GM21825 (cell line): ENCODE measurements around the gene SF3B5.
"Not testable (repeated sequence)": the region's sequence is repeated elsewhere in the genome, so short reads cannot be mapped to it uniquely, and the experiment has no call there.

Experiments used
- ATAC-seq: cut with Tn5 transposase; IDR thresholded peaks from one replicate; pipeline ENCODE4 v1.9.1; 2021; ENCODE audit warnings: mild to moderate bottlenecking, moderate library complexity; ENCODE audit not compliant: unreplicated experiment

The SF3B5 gene

GRCh38 chr6:144106206-144106605 lies 10.8 kb upstream of the SF3B5 start:
- ATAC-seq: no peak

GRCh38 chr6:144104898-144105487 lies 9.6 kb upstream of the SF3B5 start:
- ATAC-seq: no peak

DNA sequence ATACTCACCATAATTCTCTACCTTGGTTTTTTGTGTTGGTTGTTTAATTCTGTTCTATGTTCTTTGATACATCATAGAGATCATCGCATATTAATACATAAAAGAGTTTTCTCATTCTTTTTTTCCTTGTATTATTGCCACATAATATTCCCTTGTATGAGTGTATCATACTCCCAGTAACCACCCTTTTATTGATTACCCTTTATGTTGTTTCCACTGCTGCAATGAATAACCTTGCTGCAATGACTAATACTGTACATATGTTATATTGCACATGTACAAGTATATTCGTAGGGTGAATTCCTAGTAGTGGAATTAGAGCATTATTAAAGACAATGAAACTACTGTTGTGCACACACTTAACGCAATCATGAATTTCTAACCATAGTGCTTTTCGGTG lies 9.1 kb upstream of the SF3B5 start:
- no peak for ATAC-seq

GRCh38 chr6:144103026-144103563 lies 7.7 kb upstream of the SF3B5 start:
- no peak for ATAC-seq

DNA sequence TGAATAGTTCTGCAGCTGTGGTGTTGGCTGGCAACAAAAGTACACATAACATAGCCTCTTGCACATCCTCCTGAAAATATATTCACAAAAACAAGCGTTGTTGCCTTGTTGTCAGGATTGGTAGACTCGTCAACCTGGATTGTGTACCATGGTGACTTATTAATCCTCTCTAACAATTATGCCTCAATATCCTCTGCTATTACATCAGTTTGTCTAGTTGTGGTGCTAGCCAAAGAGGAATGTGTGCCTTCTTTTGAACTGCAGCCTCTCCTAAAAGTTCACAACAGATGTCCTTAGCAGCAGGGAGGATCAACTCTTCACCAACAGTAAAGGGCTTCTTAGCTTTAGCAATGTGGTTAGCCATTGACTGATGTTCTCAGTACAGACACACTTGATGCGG lies 3.6 kb upstream of the SF3B5 start:
- no peak for ATAC-seq

DNA sequence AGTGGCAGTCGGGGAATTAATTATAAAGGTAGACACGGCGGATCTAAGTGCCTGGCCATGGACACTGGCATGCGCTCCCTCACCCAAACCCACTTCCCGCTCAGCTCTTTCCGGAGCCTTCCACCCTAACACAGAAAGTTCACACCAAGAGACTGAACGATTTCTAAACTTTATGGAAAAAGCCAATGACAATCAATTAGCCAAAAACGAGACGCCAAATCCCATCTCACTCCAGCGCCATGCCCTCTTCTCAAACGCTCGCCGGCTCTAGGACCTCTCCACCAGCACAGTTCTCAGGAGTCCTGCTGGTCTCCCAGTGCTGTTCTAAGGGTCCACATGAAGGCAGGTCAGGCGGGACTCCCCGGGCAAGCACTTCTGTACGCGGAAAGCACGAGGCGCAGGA lies 641 bp downstream of the SF3B5 start:
- peak; percentile 0 for ATAC-seq

DNA sequence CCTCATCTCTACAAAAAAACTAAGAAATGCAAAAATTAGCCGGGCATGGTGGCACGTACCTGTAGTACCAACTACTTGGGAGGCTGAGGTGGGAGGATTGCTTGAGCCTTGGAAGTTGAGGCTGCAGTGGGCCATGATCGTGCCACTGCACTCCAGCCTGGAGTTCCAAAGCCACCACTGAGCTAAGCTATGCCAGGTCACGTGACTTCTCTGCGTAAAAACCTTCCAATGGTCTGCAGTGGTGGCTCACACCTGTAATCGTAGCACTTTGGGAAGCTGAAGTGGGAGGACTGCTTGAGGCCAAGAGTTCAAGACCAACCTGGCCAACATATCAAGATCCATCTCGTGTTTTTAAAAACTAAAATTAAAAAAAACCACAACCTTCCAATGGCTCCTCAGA lies 1.7 kb downstream of the SF3B5 start:
- ATAC-seq: no peak

DNA sequence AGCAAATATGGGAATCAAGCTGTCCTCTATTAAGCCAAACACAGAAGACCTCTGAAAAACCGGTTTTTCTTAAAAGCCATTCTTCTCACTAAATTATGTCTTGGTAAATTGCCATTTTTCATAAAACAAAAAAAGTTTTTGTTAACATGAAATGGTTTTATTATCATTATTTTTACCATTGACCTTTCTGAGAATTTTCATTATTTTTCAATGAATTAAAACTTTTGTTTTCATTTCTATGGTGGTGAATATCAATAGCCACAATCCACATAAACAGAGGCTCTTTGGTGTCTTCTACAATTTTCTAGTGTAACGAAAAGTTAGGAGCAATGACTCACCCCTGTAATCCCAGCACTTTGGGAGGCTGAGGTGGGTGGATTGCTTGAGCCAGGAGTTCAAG lies 2.1 kb downstream of the SF3B5 start:
- no peak for ATAC-seq

- no peak for ATAC-seq
Measured at GRCh38 chr6:144090384-144090783, 5.0 kb downstream of the SF3B5 start.

- no peak for ATAC-seq
Measured at GRCh38 chr6:144087789-144088426, 7.5 kb downstream of the SF3B5 start.

DNA sequence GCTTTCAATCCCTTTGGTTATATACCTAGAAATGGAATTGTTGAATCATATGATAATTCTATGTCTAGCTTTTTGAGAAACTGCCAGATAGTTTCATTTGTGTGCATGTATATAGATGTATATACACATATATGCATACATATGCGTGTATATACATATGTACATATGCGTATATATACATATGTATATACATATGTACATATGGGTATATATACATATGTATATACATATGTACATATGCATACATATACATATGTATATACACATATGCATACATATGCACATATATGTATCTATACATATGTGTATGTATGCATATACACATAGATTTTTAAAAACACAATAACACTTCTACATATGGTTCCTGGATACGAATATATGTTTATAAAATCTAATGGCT lies 8.4 kb downstream of the SF3B5 start:
- no peak for ATAC-seq

GRCh38 chr6:144083172-144083571 lies 12.2 kb downstream of the SF3B5 start:
- no peak for ATAC-seq

DNA sequence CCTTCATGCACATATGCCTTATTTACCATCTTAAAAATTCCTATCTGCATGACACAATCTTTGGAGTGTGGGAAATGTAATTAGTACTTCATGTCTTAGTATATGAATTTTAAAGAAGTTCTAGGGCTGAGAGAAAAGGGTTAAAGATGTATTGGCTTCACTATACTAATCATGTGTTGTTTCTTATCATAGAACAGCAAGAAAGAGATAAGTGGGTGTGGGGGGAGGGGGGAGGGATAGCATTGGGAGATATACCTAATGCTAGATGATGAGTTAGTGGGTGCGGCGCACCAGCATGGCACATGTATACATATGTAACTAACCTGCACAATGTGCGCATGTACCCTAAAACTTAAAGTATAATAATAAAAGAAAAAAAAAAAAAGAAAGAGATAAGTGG lies 13.0 kb downstream of the SF3B5 start:
- not testable (repeated sequence) for ATAC-seq

DNA sequence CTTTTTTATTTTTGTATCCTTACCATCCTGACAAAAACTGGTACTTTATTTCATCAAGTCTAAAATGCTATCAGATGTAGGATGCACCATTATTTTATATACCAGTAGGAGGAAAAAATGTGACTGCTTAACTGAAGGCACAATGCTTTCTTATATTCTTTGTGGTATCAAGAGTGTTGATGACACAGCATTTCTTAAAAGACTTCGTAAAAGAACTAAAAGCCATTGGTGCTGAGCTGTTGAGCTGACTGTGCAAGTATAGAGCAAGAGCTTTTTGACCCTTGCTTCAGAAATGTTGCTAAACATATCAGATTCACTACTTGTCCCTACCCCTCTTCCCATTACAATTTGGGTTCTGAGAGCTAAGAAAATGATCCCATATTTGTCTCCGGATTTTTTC lies 17.5 kb downstream of the SF3B5 start:
- no peak for ATAC-seq

- no peak for ATAC-seq
Measured at GRCh38 chr6:144075875-144076274, 19.5 kb downstream of the SF3B5 start.

DNA sequence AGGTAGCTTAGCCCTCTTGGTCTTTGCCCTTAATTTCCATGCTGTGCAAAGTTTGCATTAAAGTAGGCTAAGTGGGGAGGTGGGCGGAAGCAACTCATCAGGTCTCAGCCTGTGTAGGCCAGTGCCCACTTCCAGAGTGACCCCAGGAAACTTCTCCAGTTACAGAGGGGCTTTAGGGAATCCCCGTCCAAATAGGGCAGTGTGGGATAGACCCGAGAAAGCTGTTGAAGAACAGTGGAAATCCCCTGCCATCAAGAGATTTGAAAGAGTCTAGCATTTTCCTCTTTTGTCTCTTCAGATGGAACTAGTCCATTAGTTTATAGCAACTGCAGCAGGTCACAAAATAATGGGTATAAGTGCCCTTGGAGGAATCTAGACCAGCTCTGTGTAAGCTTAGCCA lies 20.2 kb downstream of the SF3B5 start:
- ATAC-seq: no peak

DNA sequence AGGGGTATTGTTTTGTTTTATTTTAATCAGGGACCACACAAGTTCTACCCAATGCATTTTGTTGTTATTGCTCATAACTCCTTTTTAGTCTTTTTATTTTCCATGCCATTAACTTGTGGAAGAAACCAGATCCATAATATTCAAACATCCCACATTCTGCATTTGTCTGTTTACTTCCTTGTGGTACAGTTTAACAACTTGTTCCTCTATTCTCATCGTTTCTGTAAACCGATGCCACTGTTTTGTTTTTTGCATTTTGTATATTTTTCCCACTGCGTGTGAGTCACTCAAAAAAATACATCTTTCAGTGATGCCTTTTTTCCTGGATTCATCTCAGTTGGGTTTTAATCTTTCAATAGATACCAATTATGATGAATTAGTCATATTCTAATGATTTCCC lies 22.3 kb downstream of the SF3B5 start:
- no peak for ATAC-seq

- ATAC-seq: no peak
Measured at GRCh38 chr6:144069506-144069905, 25.9 kb downstream of the SF3B5 start.

DNA sequence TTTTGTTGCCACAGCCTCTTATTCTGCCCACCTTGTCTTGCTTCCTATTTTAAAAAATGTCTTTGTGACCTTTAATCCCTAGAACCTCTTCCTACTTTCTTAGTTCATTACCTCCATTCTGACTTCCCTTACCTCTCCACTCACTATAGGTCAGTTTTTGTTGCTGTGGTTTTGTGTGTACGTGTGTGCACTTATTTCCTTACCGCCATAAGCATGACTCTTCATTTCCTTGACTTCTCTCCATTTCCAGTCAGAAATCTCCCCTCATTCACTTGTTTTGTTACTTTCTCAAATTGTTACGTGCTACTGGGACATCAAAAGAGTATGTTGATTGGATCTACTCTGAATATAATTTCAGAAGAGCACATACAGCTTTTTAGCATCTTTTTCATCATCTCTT lies 26.6 kb downstream of the SF3B5 start:
- ATAC-seq: no peak

DNA sequence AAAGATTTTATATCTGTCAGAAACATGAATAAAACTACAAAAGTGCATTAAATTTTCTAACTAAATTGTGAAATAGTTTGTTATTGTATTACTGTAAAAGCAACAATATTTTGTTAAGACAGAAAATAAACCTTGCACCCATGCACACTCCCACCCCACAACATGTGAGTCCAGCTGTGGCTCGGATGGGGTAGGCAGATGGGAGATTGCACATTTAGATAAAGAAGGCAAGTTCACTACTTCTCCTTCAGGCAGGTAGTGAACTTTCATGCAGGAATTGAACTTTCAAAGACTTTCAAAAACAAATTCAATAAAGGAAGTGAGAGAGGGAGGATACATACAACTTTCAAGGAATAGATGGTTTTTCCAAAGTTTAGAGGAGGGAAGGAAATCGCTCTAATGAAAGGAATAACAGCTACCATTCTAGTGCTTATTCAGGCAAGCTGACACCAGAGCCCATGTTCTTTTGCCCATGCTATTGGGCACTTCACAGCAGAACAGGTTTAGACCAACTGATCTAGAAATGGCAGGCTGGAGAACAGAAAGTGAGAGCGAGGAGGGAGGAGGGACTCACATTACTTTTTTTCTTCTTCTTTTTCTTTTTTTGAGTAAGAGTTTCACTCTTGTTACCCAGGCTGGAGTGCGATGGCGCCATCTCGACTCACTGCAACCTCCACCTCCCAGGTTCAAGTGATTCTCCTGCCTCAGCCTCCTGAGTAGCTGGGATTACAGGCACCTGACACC lies 28.5 kb downstream of the SF3B5 start:
- peak; percentile 32 for ATAC-seq

- ATAC-seq: no peak
Measured at GRCh38 chr6:144066255-144066654, 29.1 kb downstream of the SF3B5 start.

GRCh38 chr6:144065213-144065660 lies 30.1 kb downstream of the SF3B5 start:
- no peak for ATAC-seq
